SK-N-MC (cell line): ENCODE measurements around the gene PARVA.

Experiments used
- DNase-seq: peaks from one replicate; pipeline ENCODE4 v3.0.0-alpha.2; 2011; ENCODE audit warnings: low read depth, low spot score
- H3K27ac ChIP-seq: fragments of 200-600 bp; sonication (generic); 2 replicates; pipeline ENCODE4 v1.5.1; 2016; ENCODE audit warnings: mixed run types
- H3K36me3 ChIP-seq: fragments of 200-600 bp; sonication (generic); 2 replicates; pipeline ENCODE4 v1.6.1; 2017; ENCODE audit warnings: antibody characterized with exemption, low read length, mixed read lengths; ENCODE audit not compliant: insufficient read depth
- H3K4me3 ChIP-seq: fragments of 200-600 bp; sonication (generic); 2 replicates; pipeline ENCODE4 v1.5.1; 2016
- H3K9ac ChIP-seq: fragments of 200-600 bp; sonication (generic); 2 replicates; pipeline ENCODE4 v1.8.0; 2017; ENCODE audit warnings: mixed run types, mixed read lengths; ENCODE audit not compliant: insufficient read length
- H3K9me3 ChIP-seq: fragments of 200-600 bp; sonication (generic); 2 replicates; pipeline ENCODE4 v1.6.1; 2017; ENCODE audit warnings: low read depth, mild to moderate bottlenecking, antibody characterized with exemption, low read length, moderate library complexity, mixed read lengths
- EZH2 ChIP-seq: fragments of 200-600 bp; sonication (generic); IDR thresholded peaks from one replicate; pipeline ENCODE4 v1.6.1; 2017; ENCODE audit warnings: antibody characterized with exemption
- FOXP2 ChIP-seq: optimal IDR thresholded peaks from 2 replicates; pipeline ENCODE3; 2011; ENCODE audit warnings: mild to moderate bottlenecking, moderate library complexity; ENCODE audit not compliant: insufficient read depth; ENCODE audit errors: extremely low read length, control extremely low read depth
- POLR2AphosphoS5 ChIP-seq: IDR thresholded peaks from 2 replicates; pipeline ENCODE4 v1.6.1; 2012; ENCODE audit warnings: mild to moderate bottlenecking, low read depth, low read length, borderline replicate concordance

The PARVA gene

GRCh38 chr11:12540913-12541582 is 163.7 kb downstream of the PARVA start:
- TF ChIP-seq EZH2: no peak
- H3K4me3 ChIP-seq: no peak overlapping the region
- H3K27ac ChIP-seq: no peak overlapping the region
- H3K36me3 ChIP-seq: no peaks in the 10 kb centered on the region
- no peaks in the 10 kb centered on the region for H3K9me3 ChIP-seq
- DNase-seq: no peak
- H3K9ac ChIP-seq: no peak overlapping the region

GRCh38 chr11:12541583-12542151 is 164.3 kb downstream of the PARVA start:
- Histone ChIP-seq H3K9ac (no peak overlapping the region), H3K4me3 (no peak overlapping the region), H3K36me3 (no peaks in the 10 kb centered on the region), H3K27ac (no peak overlapping the region), H3K9me3 (no peaks in the 10 kb centered on the region)
- DNase-seq: no peak
- no peak for TF ChIP-seq EZH2
- TF ChIP-seq POLR2AphosphoS5: no peak
- TF ChIP-seq FOXP2: no peak

GRCh38 chr11:12542186-12542935 is 165.0 kb downstream of the PARVA start:
- Histone ChIP-seq H3K4me3 (no peak overlapping the region), H3K9me3 (no peaks in the 10 kb centered on the region), H3K36me3 (no peaks in the 10 kb centered on the region), H3K9ac (no peak overlapping the region), H3K27ac (no peak overlapping the region)
- DNase-seq: no peak
- no peak for TF ChIP-seq EZH2
- no peak for TF ChIP-seq POLR2AphosphoS5
- TF ChIP-seq FOXP2: no peak

GRCh38 chr11:12543596-12544415 is 166.4 kb downstream of the PARVA start:
- H3K4me3 ChIP-seq: no peak overlapping the region
- H3K36me3 ChIP-seq: no peaks in the 10 kb centered on the region
- TF ChIP-seq POLR2AphosphoS5 (no peak), EZH2 (no peak), FOXP2 (no peak)
- no peak overlapping the region for H3K9ac ChIP-seq
- H3K9me3 ChIP-seq: no peaks in the 10 kb centered on the region
- no peak overlapping the region for H3K27ac ChIP-seq
- DNase-seq: no peak

DNA sequence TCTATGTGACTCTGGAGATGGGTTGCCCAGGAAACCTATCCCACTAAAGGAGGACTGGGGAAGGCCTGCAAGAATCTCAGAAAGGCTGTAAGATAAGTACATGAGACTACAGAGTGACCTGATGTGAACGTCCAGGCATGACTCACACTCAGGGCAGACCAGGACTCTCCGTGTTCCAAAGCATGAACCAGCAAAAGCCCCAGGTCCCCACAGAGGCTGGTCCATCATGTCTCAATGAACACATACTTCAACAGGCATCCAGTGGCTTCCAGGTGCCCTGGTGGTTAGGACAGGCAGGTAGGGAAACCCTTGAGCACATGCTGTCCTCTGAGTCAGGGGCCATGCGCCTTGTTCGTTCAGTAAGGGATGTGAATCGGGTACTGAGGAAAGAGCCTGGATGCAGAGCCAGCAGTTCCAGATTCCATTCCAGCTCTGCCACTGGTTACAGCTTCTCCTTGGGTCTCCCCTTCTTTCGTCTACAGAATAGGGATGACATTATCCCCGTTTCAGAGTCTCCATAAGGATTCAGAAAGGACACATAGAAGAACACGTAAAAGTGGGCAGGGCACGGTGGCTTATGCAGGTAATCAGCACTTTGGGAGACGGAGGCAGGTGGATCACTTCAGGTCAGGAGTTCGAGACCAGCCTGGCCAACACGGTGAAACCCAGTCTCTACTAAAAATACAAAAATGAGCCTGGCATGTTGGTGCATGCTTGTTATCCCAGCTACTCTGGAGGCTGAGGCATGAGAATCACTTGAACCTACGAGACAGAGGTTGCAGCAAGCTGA is 167.8 kb downstream of the PARVA start:
- Histone ChIP-seq H3K9me3 (no peaks in the 10 kb centered on the region), H3K9ac (no peak overlapping the region), H3K36me3 (no peaks in the 10 kb centered on the region), H3K4me3 (no peak overlapping the region), H3K27ac (no peak overlapping the region)
- no peak for DNase-seq
- TF ChIP-seq EZH2: no peak
- TF ChIP-seq FOXP2: no peak
- TF ChIP-seq POLR2AphosphoS5: no peak

GRCh38 chr11:12546122-12546521 is 168.8 kb downstream of the PARVA start:
- H3K36me3 ChIP-seq: no peaks in the 10 kb centered on the region
- no peak overlapping the region for H3K9ac ChIP-seq
- no peak for DNase-seq
- no peak overlapping the region for H3K4me3 ChIP-seq
- H3K9me3 ChIP-seq: no peaks in the 10 kb centered on the region
- H3K27ac ChIP-seq: no peak overlapping the region
- no peak for TF ChIP-seq FOXP2

- TF ChIP-seq POLR2AphosphoS5: no peak
- Histone ChIP-seq H3K36me3 (no peaks in the 10 kb centered on the region), H3K27ac (no peak overlapping the region)
These were observed 169.3 kb downstream of the PARVA start for GRCh38 chr11:12546660-12547059.

More at GRCh38 chr11:12546660-12547059, 169.3 kb downstream of the PARVA start:
- no peak for DNase-seq
- H3K4me3 ChIP-seq: no peak overlapping the region
- H3K9ac ChIP-seq: no peak overlapping the region
- H3K9me3 ChIP-seq: no peaks in the 10 kb centered on the region
